Astrocyte (in vitro differentiated cells and primary cell): ENCODE results near the gene SAC3D1. TPM values are rescaled to one million over a fixed set of nuclear protein-coding genes. Genes with fewer than 3 reads are reported as not detected.

Source experiments
- DNase-seq: peaks from one replicate; pipeline ENCODE4 v3.0.0-alpha.2; 2010; ENCODE audit warnings: low read depth
- FAIRE-seq: peaks from 2 replicates; lab custom pipeline; 2011; peaks lifted over from hg19 to GRCh38; lab: Jason Lieb, UNC
- H2AFZ ChIP-seq: 2 replicates; pipeline ENCODE4 v1.6.0; 2012; ENCODE audit warnings: low read depth, low read length, inconsistent platforms
- H3K27ac ChIP-seq: 2 replicates; pipeline ENCODE4 v1.5.1; 2011; ENCODE audit warnings: low read depth, low read length, inconsistent platforms
- H3K27me3 ChIP-seq: 2 replicates; pipeline ENCODE4 v1.6.0; 2011; ENCODE audit warnings: low read length, inconsistent platforms; ENCODE audit not compliant: insufficient read depth
- H3K36me3 ChIP-seq: 2 replicates; pipeline ENCODE4 v1.5.1; 2011; ENCODE audit warnings: low read length, inconsistent platforms; ENCODE audit not compliant: insufficient read depth
- H3K4me1 ChIP-seq: 2 replicates; pipeline ENCODE4 v1.5.1; 2011; ENCODE audit warnings: low read length, inconsistent platforms; ENCODE audit not compliant: insufficient read depth
- H3K4me2 ChIP-seq: 2 replicates; pipeline ENCODE4 v1.6.0; 2012; ENCODE audit warnings: low read length, inconsistent platforms
- H3K4me3 ChIP-seq: 2 replicates; pipeline ENCODE4 v1.5.1; 2011; ENCODE audit warnings: low read depth, mild to moderate bottlenecking, low read length, inconsistent platforms; ENCODE audit not compliant: insufficient read depth
- H3K79me2 ChIP-seq: 2 replicates; pipeline ENCODE4 v1.6.0; 2012; ENCODE audit warnings: mild to moderate bottlenecking, low read length, inconsistent platforms; ENCODE audit not compliant: insufficient read depth
- H3K9ac ChIP-seq: 2 replicates; pipeline ENCODE4 v1.6.0; 2012; ENCODE audit warnings: mild to moderate bottlenecking, low read length, inconsistent platforms
- H3K9me3 ChIP-seq: 2 replicates; pipeline ENCODE4 v1.5.1; 2012; ENCODE audit warnings: low read depth, mild to moderate bottlenecking, low read length, inconsistent platforms; ENCODE audit not compliant: insufficient read depth
- H4K20me1 ChIP-seq: 2 replicates; pipeline ENCODE4 v1.6.0; 2012; ENCODE audit warnings: low read length, inconsistent platforms; ENCODE audit not compliant: insufficient read depth
- H3K27ac Mint-ChIP-seq: one replicate; pipeline ENCODE4 v1.8.0; 2021; ENCODE audit warnings: mild to moderate bottlenecking, mixed read lengths; ENCODE audit not compliant: unreplicated experiment
- H3K27me3 Mint-ChIP-seq: one replicate; pipeline ENCODE4 v1.8.0; 2021; ENCODE audit warnings: low read depth, mixed read lengths; ENCODE audit not compliant: unreplicated experiment
- H3K36me3 Mint-ChIP-seq: one replicate; pipeline ENCODE4 v1.8.0; 2021; ENCODE audit warnings: low read depth, mixed read lengths; ENCODE audit not compliant: unreplicated experiment
- H3K4me1 Mint-ChIP-seq: one replicate; pipeline ENCODE4 v1.8.0; 2021; ENCODE audit warnings: low read depth, mixed read lengths; ENCODE audit not compliant: unreplicated experiment
- H3K4me3 Mint-ChIP-seq: one replicate; pipeline ENCODE4 v1.8.0; 2021; ENCODE audit warnings: mild to moderate bottlenecking, moderate library complexity, mixed read lengths; ENCODE audit not compliant: unreplicated experiment
- H3K9me3 Mint-ChIP-seq: one replicate; pipeline ENCODE4 v1.8.0; 2021; ENCODE audit warnings: mild to moderate bottlenecking, mixed read lengths; ENCODE audit not compliant: unreplicated experiment
- CTCF ChIP-seq: IDR thresholded peaks from 2 replicates; pipeline ENCODE4 v1.5.1; 2011; ENCODE audit warnings: low read depth, mild to moderate bottlenecking, inconsistent platforms, low read length, moderate library complexity; ENCODE audit not compliant: insufficient read depth
- EZH2 ChIP-seq: IDR thresholded peaks from 2 replicates; pipeline ENCODE4 v1.6.1; 2012; ENCODE audit warnings: mild to moderate bottlenecking, low read length, inconsistent platforms; ENCODE audit not compliant: insufficient read depth
- total RNA-seq: library from RNA; stranded (reverse); gene quantifications from 2 replicates; pipeline ENCODE4 v1.2.1, GENCODE V29; 2021

The SAC3D1 gene
- total RNA-seq, 1 donor from 2014 or later = 14.6 TPM

GRCh38 chr11:65087827-65088226 lies 46.8 kb downstream of the SAC3D1 start:
- Histone ChIP-seq H3K79me2 (peaks cover 34% of the 10 kb centered on the region), H4K20me1 (no peaks in the 10 kb centered on the region), H3K27me3 (no peaks in the 10 kb centered on the region), H3K36me3 (peaks cover 6% of the 10 kb centered on the region), H3K27ac (no peak overlapping the region), H3K4me2 (no peak overlapping the region), H3K9ac (no peak overlapping the region), H3K4me3 (no peak overlapping the region), H2AFZ (no peak overlapping the region), H3K9me3 (no peaks in the 10 kb centered on the region), H3K4me1 (peaks cover 14% of the 10 kb centered on the region)
- TF ChIP-seq CTCF = no peak
- no peak for TF ChIP-seq EZH2
- Mint-ChIP-seq H3K9me3 (no peaks in the 10 kb centered on the region), H3K27ac (no peak overlapping the region), H3K27me3 (no peaks in the 10 kb centered on the region), H3K4me3 (no peak overlapping the region), H3K36me3 (peaks cover 16% of the 10 kb centered on the region), H3K4me1 (peaks cover 9% of the 10 kb centered on the region)
- FAIRE-seq (no peak), DNase-seq (no peak)

- no peak for TF ChIP-seq EZH2
- no peak for TF ChIP-seq CTCF
- Histone ChIP-seq H3K79me2 (peaks cover 19% of the 10 kb centered on the region), H3K27me3 (no peaks in the 10 kb centered on the region), H3K36me3 (peaks cover 6% of the 10 kb centered on the region), H3K9ac (no peak overlapping the region), H3K4me1 (peaks cover 4% of the 10 kb centered on the region), H2AFZ (no peak overlapping the region), H3K9me3 (no peaks in the 10 kb centered on the region), H3K4me3 (no peak overlapping the region), H3K27ac (no peak overlapping the region), H4K20me1 (no peaks in the 10 kb centered on the region), H3K4me2 (no peak overlapping the region)
- no peak for FAIRE-seq
- Mint-ChIP-seq H3K36me3 (peaks cover 18% of the 10 kb centered on the region), H3K27me3 (no peaks in the 10 kb centered on the region), H3K9me3 (no peaks in the 10 kb centered on the region), H3K27ac (no peak overlapping the region), H3K4me3 (peak overlapping the region; percentile 8), H3K4me1 (peaks cover 13% of the 10 kb centered on the region)
- DNase-seq = no peak
Measured at GRCh38 chr11:65089621-65090020, 48.6 kb downstream of the SAC3D1 start.

- no peak for DNase-seq
- Histone ChIP-seq H3K4me3 (no peak overlapping the region), H3K27ac (no peak overlapping the region), H3K27me3 (no peaks in the 10 kb centered on the region), H3K36me3 (peaks cover 3% of the 10 kb centered on the region), H3K4me2 (no peak overlapping the region), H3K79me2 (peaks cover 9% of the 10 kb centered on the region), H3K9me3 (no peaks in the 10 kb centered on the region), H2AFZ (no peak overlapping the region), H3K4me1 (peaks cover 3% of the 10 kb centered on the region), H3K9ac (no peak overlapping the region), H4K20me1 (no peaks in the 10 kb centered on the region)
- Mint-ChIP-seq H3K36me3 (peaks cover 18% of the 10 kb centered on the region), H3K27ac (no peak overlapping the region), H3K27me3 (no peaks in the 10 kb centered on the region), H3K4me3 (no peak overlapping the region), H3K9me3 (no peaks in the 10 kb centered on the region), H3K4me1 (peaks cover 7% of the 10 kb centered on the region)
- FAIRE-seq = no peak
- TF ChIP-seq EZH2 (no peak), CTCF (no peak)
Measured at GRCh38 chr11:65090628-65091027, 49.6 kb downstream of the SAC3D1 start.
